SK-N-SH treated with all-trans-retinoic acid at 6 μM for 48 hours (cell line): Measurements from ENCODE around the gene FGF22.

Experiments
- ATAC-seq: fragments of 200-7000 bp; cut with Tn5 transposase; 3 replicates; pipeline ENCODE4 v1.9.1; 2020; ENCODE audit warnings: mild to moderate bottlenecking, moderate library complexity
- BACH2 ChIP-seq: fragments of 250-450 bp; sonication (Bioruptor Pico); IDR thresholded peaks from 2 replicates; pipeline ENCODE4 v1.9.0; 2021; ENCODE audit warnings: mild to moderate bottlenecking, borderline replicate concordance
- GLIS3 ChIP-seq: fragments of 250-450 bp; sonication (Bioruptor Pico); IDR thresholded peaks from 2 replicates; pipeline ENCODE4 v1.5.0; 2020; ENCODE audit warnings: mild to moderate bottlenecking, moderate library complexity
- ISL1 ChIP-seq: fragments of 250-450 bp; sonication (Bioruptor Pico); IDR thresholded peaks from 2 replicates; pipeline ENCODE4 v2.1.2; 2022; ENCODE audit warnings: mild to moderate bottlenecking, moderate library complexity
- PPARA ChIP-seq: fragments of 250-450 bp; sonication (Bioruptor Pico); IDR thresholded peaks from 2 replicates; pipeline ENCODE4 v1.5.0; 2020; ENCODE audit warnings: mild to moderate bottlenecking, borderline replicate concordance
- RARB ChIP-seq: fragments of 250-450 bp; sonication (Bioruptor Pico); IDR thresholded peaks from 2 replicates; pipeline ENCODE4 v1.8.0; 2021; ENCODE audit warnings: mild to moderate bottlenecking, moderate library complexity
- SNAI2 ChIP-seq: fragments of 250-450 bp; sonication (Bioruptor Pico); IDR thresholded peaks from 2 replicates; pipeline ENCODE4 v1.5.0; 2020; ENCODE audit warnings: mild to moderate bottlenecking, moderate library complexity
- TCF4 ChIP-seq: fragments of 250-450 bp; sonication (Bioruptor Pico); IDR thresholded peaks from 2 replicates; pipeline ENCODE4 v1.8.0; 2021; ENCODE audit warnings: mild to moderate bottlenecking, moderate library complexity, borderline replicate concordance
- ZFP3 ChIP-seq: fragments of 250-450 bp; sonication (Bioruptor Pico); IDR thresholded peaks from 2 replicates; pipeline ENCODE4 v1.5.0; 2020; ENCODE audit warnings: mild to moderate bottlenecking, moderate library complexity
- ZFP30 ChIP-seq: fragments of 450-650 bp; formaldehyde crosslinking; IDR thresholded peaks from 2 replicates; pipeline ENCODE4 v1.5.0; 2022; ENCODE audit warnings: mild to moderate bottlenecking, moderate library complexity
- ZNF565 ChIP-seq: fragments of 450-650 bp; formaldehyde crosslinking; conservative IDR thresholded peaks from 2 replicates; pipeline ENCODE4 v1.5.0; 2020; ENCODE audit warnings: low read depth, mild to moderate bottlenecking, moderate library complexity
- ZNF70 ChIP-seq: fragments of 450-650 bp; formaldehyde crosslinking; IDR thresholded peaks from 2 replicates; pipeline ENCODE4 v1.5.0; 2020; ENCODE audit warnings: mild to moderate bottlenecking, moderate library complexity
- ZNF8 ChIP-seq: fragments of 450-650 bp; formaldehyde crosslinking; IDR thresholded peaks from 2 replicates; pipeline ENCODE4 v1.5.0; 2020; ENCODE audit warnings: mild to moderate bottlenecking, moderate library complexity
- TF ChIP-seq, protein P1 (sequence below): fragments of 250-450 bp; sonication (Bioruptor Pico); IDR thresholded peaks from 2 replicates; pipeline ENCODE4 v1.5.0; 2020; ENCODE audit warnings: mild to moderate bottlenecking, moderate library complexity
- TF ChIP-seq, protein P2 (sequence below): fragments of 250-450 bp; sonication (Bioruptor Pico); IDR thresholded peaks from 2 replicates; pipeline ENCODE4 v1.8.0; 2020; ENCODE audit warnings: mild to moderate bottlenecking, moderate library complexity, borderline replicate concordance
- TF ChIP-seq, protein P3 (sequence below): fragments of 250-450 bp; sonication (Bioruptor Pico); IDR thresholded peaks from 2 replicates; pipeline ENCODE4 v1.5.1; 2021; ENCODE audit warnings: mild to moderate bottlenecking, moderate library complexity

Gene FGF22

DNA sequence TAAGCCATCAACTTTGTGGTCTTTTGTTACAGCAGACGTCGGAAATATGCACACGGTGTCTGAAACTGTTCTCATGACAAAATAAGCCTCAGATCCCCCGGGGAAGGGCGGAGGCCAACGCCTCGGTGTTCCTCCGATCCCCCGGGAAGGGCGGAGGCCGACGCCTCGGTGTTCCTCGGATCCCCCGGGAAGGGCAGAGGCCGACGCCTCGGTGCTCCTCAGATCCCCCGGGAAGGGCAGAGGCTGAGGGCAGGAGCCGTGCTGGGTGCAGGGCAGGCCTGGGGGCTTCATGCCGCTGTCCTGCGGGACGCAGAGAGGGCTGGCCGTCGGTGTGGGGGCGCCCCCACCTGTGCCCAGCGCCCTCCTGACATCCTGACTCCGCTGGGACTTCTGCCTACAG lies 4.7 kb downstream of the FGF22 start (continued):
- TF ChIP-seq, protein P1, sequence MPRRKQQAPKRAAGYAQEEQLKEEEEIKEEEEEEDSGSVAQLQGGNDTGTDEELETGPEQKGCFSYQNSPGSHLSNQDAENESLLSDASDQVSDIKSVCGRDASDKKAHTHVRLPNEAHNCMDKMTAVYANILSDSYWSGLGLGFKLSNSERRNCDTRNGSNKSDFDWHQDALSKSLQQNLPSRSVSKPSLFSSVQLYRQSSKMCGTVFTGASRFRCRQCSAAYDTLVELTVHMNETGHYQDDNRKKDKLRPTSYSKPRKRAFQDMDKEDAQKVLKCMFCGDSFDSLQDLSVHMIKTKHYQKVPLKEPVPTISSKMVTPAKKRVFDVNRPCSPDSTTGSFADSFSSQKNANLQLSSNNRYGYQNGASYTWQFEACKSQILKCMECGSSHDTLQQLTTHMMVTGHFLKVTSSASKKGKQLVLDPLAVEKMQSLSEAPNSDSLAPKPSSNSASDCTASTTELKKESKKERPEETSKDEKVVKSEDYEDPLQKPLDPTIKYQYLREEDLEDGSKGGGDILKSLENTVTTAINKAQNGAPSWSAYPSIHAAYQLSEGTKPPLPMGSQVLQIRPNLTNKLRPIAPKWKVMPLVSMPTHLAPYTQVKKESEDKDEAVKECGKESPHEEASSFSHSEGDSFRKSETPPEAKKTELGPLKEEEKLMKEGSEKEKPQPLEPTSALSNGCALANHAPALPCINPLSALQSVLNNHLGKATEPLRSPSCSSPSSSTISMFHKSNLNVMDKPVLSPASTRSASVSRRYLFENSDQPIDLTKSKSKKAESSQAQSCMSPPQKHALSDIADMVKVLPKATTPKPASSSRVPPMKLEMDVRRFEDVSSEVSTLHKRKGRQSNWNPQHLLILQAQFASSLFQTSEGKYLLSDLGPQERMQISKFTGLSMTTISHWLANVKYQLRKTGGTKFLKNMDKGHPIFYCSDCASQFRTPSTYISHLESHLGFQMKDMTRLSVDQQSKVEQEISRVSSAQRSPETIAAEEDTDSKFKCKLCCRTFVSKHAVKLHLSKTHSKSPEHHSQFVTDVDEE (CRISPR knock-in tag): no peak
- TF ChIP-seq TCF4 (CRISPR knock-in tag) (no peak), RARB (no peak), ZFP30 (CRISPR knock-in tag) (no peak), ISL1 (CRISPR knock-in tag) (no peak)

DNA sequence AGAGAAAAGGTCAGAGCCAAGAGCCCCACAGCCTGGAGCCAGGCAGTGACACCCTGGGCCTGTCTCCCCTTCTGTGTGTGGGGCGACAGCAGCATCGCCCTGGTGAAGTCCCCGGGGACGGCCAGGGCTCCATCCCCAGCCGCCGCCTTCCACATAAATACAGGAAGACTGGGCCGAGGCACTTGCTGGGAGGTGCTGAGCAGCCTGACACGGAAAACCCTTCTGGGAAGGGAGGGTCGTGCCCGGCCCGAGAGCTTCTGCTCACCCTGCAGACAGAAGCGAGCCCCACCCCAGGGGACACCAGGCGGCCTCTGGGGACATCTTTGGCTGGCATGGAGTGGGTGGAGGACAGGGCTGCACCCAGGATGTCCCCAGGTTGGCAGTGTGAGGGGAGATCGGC lies 5.1 kb downstream of the FGF22 start:
- TF ChIP-seq, protein P2, sequence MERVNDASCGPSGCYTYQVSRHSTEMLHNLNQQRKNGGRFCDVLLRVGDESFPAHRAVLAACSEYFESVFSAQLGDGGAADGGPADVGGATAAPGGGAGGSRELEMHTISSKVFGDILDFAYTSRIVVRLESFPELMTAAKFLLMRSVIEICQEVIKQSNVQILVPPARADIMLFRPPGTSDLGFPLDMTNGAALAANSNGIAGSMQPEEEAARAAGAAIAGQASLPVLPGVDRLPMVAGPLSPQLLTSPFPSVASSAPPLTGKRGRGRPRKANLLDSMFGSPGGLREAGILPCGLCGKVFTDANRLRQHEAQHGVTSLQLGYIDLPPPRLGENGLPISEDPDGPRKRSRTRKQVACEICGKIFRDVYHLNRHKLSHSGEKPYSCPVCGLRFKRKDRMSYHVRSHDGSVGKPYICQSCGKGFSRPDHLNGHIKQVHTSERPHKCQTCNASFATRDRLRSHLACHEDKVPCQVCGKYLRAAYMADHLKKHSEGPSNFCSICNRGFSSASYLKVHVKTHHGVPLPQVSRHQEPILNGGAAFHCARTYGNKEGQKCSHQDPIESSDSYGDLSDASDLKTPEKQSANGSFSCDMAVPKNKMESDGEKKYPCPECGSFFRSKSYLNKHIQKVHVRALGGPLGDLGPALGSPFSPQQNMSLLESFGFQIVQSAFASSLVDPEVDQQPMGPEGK: no peak
- TF ChIP-seq SNAI2 (CRISPR knock-in tag) (no peak), BACH2 (no peak), ZNF565 (CRISPR knock-in tag) (no peak), GLIS3 (CRISPR knock-in tag) (no peak), RARB (no peak), ZNF70 (no peak)
- TF ChIP-seq, protein P3, sequence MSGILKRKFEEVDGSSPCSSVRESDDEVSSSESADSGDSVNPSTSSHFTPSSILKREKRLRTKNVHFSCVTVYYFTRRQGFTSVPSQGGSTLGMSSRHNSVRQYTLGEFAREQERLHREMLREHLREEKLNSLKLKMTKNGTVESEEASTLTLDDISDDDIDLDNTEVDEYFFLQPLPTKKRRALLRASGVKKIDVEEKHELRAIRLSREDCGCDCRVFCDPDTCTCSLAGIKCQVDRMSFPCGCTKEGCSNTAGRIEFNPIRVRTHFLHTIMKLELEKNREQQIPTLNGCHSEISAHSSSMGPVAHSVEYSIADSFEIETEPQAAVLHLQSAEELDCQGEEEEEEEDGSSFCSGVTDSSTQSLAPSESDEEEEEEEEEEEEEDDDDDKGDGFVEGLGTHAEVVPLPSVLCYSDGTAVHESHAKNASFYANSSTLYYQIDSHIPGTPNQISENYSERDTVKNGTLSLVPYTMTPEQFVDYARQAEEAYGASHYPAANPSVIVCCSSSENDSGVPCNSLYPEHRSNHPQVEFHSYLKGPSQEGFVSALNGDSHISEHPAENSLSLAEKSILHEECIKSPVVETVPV (CRISPR knock-in tag): no peak
- TF ChIP-seq, all 23 proteins: peak for 0
- ATAC-seq: no peak

DNA sequence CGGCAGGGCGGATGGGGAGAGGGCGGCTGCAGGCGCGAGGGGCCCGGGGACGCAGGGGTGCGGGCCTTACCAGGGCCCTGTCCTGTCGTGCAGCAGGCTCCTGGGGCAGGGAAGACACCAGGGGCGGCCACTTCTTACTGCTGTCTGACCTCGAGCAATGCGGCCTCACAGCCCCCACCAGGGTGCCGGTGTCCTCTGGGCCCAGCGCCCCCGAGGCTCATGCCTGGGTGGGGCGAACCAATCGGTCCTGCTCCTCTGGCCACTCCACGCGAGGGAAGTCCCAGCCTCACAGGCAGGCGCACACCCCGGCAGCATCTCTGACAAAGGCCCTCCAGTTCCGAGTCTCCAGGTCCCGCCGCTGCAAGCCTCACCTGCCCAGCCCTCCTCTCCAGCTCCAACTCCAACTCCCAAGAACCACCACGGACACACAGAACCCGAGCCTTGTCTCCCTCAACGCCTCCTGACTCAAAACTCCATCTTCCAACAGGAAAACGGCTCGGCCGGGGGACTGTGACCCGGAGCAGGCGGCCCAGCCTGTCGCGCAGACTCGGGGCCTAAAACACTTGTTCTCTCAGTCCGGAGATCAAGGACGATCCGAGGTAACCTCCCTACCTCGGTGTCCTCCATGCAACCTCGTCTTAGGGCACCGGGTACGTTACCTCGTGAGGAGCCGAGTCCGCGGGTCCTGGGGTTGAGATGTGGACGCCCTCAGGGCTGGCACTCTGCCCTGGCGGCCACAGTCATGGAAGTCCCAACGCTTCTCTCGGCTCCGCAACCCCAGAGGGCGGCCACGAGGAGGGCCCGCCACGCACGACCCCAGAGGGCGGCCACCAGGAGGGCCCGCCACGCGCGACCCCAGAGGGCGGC lies 6.5 kb downstream of the FGF22 start:
- TF ChIP-seq RARB (no peak), ZFP3 (no peak), ZNF565 (CRISPR knock-in tag) (no peak), PPARA (CRISPR knock-in tag) (no peak), ZNF8 (CRISPR knock-in tag) (no peak)
- TF ChIP-seq, protein P1 (CRISPR knock-in tag): no peak
- TF ChIP-seq, protein P2: no peak
- ATAC-seq: no peak
